Inflammatory macrophage (primary cell): ENCODE measurements around the gene ZNF684.
"Not testable (repeated sequence)": the region's sequence is repeated elsewhere in the genome, so short reads cannot be mapped to it uniquely, and the experiment has no call there.

Experiments
- DNase-seq, 2 donors: peaks; one replicate each; pipeline ENCODE4 v3.0.0-alpha.2; 2020 to 2022
- total RNA-seq, 18 experiments: gene quantifications; one replicate each; lab custom pipeline; 2026; ENCODE audit warnings: mixed read lengths in 6 of 18, inconsistent platforms in 2 of 18; lab: John Stamatoyannopoulos, UW

The ZNF684 gene
- total RNA-seq = 3.1 to 9.3 (median 6.6) reads per million in 18 experiments

DNA sequence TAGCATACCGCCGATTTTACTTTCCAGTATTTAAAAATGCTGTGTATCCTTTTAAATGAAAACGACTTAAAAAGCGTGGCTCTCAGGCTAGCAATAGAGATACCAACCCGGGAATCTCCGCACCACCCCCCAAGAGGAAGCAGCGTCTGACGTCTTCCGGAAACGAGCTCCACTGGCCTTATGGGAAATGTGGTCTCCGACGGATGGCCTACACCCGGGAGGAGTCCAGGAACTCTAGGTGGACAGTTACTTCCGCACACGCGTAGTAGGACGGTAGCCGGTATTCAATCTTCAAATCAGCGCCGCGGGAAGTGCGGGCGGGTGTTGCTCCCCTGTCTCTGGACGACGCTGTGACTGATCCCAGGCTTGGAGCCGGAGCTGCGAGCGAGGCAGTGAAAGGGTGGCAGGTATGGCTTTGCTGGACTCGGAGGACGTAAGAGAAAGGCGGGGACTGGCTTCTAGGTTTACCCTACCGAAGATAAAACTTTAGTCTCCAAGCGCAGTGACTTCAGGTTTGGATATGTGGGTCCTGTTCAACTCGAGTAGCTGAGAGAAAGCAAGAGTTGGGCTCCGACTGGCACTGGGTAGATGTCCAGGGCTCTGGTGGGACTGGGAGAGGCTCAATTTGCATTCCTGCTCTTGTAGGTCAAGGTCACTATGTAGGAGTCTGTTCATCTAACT, at the start of gene ZNF684:
Gene ZNF684, plus strand, starts transcription at position 257 of the 681 bp plus-strand sequence. CDS start 1,530 bp downstream, outside the sequence.
- peak; percentile 95 to 97 for DNase-seq

DNA sequence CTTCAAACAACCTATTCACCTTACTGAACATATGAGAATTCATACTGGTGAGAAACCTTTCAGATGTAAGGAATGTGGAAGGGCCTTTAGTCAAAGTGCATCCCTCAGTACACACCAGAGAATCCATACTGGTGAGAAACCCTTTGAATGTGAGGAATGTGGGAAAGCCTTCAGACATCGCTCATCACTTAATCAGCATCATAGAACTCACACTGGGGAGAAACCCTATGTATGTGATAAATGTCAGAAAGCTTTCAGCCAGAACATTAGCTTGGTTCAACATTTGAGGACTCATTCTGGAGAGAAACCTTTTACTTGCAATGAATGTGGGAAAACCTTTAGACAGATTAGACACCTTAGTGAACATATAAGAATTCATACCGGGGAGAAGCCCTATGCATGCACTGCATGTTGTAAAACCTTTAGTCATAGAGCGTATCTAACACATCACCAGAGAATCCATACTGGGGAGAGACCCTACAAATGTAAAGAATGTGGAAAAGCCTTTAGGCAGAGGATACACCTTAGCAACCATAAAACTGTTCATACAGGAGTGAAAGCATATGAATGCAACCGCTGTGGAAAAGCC, 36.0 kb upstream of the ZNF684 start:
- no peak for DNase-seq

DNA sequence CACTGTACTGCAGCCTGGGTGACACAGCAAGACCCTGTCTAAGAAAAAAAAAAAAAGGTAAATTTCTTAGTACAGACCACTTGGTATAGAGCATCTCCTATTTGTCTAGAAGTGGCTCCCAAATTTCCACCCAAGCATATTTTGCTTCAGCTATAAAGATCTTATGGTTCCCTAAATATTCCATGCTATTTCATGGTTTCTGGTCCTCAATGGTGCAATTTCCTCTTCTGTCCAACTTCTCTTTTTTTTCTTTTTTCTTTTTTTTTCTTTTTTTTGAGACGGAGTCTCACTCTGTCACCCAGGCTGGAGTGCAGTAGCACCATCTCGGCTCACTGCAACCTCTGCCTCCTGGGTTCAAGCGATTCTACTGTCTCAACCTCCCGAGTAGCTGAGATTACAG, 28.8 kb upstream of the ZNF684 start:
- DNase-seq = peak; percentile 23 to 46

DNA sequence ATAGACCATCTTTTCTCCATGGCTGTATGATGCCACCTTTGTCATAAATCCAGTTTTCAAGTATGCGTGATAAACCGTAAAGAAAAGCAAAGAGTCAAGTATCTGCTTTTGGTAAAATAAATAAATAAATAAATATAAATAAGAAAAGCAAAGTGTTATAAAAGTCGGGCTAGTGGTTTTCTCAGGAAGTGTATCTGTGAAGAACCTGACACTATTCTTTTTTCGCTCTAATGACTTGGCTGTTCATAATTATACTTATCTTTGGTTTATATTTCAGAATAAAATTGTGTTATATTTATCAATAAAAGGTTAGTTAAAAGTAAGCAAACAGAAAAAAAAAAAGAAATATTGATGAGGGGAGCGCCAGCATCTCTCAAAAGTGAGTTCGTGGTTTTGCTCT, 23.5 kb upstream of the ZNF684 start:
- no peak for DNase-seq

DNA sequence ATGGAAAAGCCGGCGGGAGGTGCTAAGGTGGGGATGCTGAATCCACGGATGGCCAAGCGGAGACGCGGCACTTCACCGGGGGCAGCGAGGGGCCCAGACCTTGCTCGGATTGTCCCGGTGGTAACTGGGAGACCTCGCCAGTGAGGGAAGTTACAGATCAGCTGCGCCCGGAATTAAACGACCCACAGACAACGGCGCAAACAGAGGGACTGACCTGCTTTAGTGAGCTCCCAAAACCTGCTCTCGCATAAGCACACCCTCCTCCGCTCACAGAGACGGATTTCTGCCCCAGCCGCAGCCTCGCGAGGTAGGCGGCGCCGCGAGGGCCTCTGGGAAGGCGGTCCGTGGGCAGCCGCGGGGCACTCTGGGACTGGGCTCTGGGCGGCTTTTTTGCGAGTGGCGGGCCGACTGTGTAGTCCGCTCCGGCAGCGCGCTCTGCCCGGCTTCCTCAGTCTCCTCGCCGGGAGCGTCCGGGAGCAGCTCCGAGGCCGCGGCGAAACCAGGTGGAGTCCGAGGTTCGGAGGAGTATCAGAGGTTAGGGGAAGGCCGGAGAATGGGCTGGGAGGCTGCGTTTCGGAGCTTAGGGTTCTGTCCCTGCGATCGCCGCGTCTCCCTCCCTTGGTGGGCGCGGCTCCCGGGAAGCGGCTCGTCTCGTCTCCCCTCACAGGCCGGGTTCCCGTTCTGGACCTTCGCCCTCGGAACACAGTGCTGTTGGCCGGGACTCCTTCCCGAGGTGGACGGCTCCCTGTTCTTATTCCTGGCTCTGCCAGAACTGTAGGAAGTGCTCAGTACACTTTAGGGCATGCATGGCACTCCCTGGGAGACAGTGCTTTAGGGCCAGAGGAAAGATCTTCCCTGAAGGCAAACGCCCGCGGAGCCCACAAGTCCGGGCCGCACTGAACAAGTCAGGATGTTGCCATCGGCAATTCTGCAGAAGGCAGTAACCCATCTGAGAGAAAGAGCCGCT, 22.8 kb upstream of the ZNF684 start, which contains the start of gene EXO5:
Gene EXO5, plus strand, starts transcription at position 393 of the 967 bp plus-strand sequence. CDS start 5,778 bp downstream, outside the sequence.
- DNase-seq = peak; percentile 79 to 85

DNA sequence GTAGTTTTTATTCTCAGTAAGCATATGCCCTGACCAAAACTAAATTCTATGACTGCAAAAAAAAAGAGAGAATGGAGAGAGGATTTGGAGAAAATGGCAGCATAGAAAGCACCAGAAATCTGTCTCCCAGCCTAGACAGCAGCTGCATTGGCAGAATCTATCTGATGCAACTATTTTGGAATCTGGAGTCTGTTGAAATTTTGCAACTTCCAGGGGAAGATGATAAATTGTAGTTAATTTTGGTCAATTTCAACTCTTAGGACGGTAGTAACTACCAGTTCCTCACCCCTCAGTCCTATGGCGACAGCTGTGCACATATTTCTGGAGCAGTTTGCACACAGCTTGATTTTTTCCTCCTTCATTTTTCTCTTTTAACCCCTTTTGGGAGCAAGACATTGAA, 11.9 kb upstream of the ZNF684 start:
- no peak for DNase-seq

DNA sequence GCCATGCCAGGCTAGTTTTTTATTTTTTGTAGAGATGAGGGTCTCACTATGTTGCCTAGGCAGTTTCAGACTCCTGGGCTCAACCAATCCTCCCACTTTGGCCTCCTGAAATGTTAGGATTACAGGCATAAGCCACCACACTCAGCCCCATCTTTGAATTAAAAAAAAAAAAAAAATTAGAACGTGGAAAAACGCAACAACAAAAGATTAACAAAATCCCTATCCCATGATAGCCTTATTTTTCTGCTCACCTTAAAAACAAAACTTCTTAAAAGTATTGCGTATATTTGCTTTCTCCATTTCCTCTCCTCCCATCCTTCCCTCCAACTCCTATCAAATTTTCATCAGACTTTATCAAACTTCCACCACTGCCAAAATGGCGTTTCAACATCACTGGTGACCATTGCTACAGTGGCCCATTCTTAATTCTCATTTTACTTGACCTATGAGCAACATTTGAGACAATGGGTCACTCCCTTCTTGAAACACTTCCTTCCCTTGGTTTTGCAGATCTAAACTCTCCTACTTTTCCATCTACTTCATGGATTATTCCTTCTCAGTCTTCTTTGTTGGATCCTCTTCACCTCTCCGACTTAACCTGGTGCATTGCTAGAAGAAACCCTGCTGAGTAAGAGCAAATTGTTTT, 579 bp upstream of the ZNF684 start:
- peak; percentile 23 to 55 for DNase-seq

DNA sequence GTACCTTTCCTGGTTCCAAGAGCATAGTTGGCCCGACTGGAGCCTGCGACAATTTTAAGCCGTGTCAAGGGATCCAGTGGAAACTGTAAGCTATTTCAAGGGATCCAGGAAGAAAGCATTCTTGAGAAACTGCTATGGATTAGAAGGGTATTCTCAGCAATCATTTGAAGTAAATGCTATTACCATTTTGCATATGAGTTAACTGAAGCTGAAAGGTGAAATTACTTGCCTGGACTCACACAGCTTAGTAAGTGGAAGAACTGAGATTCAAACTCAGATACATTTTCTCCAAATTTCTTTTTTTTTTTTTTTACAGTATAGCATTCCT, 589 bp downstream of the ZNF684 start:
- DNase-seq = no peak

DNA sequence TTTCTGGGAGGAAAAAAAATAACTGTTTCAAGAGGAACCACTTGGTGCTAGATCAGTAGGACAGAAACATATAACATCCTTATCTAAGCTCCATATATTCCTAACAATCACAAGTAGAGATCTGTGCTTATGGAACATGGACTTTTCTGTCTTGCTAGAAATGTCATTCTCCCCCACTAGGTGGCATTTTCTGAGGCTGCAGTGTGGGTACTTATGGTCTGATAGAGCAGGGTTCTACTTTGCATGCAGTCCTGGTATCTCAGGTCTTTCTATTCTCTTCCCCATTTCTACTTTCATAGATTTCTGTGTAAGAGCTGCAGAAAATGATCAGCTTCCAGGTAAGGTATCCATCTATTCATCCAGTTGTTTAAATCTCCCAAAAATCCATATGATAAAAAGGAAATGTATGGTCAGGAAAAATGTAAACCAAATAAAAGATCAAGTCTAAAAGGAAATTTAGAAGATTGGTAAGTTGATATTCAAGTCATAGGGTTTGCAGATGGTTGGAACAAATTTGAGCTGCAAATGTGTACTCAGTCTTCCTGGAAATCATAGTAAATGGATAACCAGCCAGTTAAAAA, 1.5 kb downstream of the ZNF684 start:
- DNase-seq = peak; percentile 61 to 63

DNA sequence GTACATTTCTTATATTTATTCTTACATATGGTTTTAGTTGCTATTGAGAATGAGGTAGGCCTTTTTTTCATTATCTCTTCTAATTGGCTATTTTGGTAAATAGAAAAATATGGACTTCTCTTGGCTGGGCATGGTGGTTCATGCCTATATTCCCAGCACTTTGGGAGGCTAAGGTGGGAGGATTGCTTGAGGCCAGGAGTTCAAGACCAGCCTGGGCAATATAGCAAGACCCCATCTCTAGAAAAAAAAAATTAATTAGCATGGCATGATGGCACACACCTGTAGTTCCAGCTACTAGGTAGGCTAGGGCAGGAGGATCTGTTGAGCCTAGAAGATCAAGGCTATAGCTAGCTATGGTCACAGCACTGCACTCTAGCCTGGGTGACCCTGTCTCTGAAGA, 3.2 kb downstream of the ZNF684 start:
- DNase-seq = no peak

DNA sequence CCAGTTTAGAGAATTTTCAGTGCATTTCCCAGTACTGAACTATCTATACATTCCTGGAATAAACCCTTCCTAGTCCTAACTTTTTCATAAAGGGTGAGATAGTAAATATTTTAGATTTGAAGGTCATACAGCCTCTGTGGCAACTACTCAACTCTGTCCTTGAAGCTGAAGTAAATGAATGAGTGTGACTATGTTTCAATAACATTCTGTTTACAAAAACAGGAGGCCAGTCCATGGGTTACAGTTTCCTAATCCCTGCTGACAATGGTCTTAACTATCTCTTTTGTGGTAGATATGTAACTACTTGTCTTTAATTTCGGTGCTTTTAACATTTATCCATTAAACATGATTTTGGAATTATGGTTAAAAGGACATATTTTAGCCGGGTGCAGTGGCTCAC, 4.3 kb downstream of the ZNF684 start:
- DNase-seq = no peak

DNA sequence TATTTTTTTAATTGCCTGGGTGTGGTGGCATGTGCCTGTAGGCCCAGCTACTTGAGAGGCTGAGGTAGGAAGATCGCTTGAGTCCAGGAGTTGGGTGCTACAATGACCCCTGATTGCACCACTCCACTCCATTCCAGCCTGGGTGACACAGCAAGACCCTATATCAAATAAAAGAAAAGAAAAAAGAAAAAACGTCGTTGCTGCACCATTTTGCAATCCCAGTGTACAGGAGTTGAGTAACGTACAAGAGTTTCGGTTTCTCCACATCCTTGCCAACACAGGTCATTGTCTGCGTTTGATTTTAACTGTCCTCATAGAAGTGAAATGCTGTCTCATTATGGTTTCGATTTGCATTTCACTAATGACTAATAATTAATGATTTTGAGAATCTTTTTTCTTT, 7.9 kb downstream of the ZNF684 start:
- DNase-seq = peak; percentile 30 to 44

DNA sequence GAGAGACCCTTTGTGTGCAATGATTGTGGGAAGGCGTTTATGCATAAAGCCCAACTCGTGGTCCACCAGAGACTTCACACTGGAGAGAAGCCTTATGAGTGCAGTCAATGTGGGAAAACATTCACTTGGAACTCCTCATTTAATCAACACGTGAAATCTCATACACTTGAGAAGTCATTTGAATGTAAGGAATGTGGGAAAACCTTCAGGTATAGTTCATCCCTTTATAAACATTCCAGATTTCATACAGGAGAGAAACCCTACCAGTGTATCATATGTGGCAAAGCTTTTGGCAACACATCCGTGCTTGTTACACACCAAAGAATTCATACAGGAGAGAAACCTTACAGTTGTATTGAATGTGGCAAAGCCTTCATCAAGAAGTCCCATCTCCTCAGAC, 15.5 kb downstream of the ZNF684 start:
- DNase-seq = no peak

DNA sequence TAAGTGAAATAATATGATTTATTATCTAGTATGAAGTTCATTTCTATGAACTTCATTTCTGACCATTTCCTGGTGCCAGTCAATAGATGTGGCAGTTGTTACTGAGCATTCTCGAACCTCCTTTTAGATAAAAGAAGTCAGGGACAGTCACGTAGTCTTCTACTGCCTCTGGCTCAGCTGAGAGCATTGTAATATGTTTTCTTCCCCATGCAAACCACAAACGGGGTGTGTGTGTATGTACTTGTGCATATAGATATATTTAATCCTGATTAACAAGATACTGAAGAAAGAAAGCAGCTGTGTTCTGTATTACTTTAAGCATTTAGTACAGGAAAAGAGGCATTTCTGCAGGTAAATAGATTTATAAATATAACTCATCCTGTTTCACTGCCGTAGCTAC, 21.6 kb downstream of the ZNF684 start:
- DNase-seq = no peak

DNA sequence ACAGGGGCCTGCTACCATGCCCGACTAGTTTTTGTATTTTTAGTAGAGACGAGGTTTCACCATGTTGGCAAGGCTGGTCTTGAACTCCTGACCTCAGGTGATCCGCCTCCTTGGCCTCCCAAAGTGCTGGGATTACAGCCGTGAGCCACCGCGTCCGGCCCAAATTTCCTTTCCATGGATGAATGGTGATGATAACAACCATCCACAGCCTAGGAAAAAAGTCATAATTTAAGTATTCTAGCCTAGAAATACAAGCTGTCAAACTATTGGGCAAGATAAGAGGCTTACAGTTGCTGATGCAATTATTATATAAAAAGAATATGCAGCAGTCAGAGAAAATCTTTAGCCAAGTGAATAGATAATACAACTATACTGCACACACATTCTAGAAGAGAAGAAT, 23.4 kb downstream of the ZNF684 start:
- not testable (repeated sequence) for DNase-seq

DNA sequence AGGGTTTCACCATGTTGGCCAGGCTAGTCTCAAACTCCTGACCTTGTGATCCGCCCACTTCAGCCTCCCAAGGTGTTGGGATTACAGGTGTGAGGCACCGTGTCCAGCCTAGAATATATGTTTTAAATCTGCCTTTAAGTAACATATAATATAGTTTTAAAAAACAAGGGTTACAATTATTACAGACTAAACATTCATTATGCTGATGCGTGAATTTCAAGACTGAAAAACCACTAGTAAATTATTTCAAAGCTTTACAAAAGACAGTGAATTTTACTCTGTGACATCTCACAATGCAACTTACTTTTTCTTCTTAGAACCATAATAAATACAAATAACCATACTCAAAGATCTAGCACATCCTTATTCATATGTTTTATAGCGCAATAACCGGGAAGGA, 24.7 kb downstream of the ZNF684 start:
- no peak for DNase-seq

DNA sequence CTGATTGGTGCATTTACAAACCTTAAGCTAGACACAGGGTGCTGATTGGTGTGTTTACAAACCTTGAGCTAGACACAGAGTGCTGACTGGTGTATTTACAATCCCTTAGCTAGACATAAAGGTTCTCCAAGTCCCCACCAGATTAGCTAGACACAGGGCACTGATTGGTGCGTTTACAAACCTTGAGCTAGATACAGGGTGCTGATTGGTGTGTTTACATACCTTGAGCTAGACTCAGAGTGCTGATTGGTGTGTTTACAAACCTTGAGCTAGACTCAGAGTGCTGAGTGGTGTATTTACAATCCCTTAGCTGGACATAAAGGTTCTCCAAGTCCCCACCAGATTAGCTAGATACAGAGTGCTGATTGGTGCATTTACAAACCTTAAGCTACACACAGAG, 26.8 kb downstream of the ZNF684 start:
- not testable (repeated sequence) for DNase-seq

DNA sequence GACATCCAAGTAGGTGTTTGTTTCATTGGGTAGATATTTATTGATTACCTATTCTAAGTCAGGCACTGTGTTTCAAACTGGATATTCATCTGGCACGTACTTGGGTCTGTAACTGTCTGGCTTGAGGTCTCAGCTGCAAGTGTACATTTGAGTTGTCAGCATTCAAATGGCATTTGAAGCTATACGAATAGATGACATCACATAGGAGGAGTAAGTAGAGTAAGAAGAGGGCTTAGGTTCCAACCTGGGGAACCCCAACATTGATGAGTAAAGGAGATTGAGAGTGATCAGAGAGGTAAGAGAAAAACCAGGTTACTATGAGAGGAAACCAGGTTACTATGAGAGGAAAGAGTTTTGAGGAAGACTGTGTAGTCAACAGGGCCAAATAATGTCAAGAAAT, 30.7 kb downstream of the ZNF684 start:
- DNase-seq = no peak

DNA sequence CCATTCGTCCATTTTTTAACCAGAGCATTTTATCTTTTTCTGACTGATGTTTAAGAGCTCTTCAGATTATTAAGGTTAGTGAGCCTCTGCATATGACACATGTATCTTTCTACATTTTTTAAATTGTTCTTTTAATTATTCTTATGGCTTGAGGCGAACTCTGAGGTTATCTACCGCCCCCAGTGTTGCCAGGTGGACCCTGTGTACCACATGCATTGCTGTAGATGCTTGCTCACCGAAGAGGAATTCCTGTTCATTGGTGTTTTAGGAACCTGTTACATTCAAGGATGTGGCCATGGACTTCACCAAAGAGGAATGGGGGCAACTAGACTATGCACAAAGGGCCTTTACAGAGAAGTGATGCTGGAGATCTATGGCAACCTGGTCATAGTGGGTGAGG, 31.8 kb downstream of the ZNF684 start:
- no peak for DNase-seq

DNA sequence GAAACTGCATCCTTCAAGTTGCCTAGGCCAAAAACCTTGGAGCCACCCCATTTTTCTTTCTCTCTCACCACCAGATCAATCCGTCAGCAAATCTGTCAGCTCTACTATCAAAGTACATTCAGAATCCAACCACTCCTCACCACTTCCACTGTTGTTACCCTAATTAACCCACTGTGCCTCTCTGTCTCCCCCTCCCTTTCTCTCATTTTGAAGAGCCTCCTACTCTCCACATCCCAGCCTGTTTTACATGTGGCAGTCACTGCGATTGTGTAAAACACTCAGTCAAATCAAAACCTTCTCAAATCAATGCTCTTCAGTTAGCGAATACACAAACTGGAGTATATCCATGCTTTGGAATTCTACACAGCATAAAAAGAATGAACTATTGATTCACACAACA, 33.1 kb downstream of the ZNF684 start:
- no peak for DNase-seq

DNA sequence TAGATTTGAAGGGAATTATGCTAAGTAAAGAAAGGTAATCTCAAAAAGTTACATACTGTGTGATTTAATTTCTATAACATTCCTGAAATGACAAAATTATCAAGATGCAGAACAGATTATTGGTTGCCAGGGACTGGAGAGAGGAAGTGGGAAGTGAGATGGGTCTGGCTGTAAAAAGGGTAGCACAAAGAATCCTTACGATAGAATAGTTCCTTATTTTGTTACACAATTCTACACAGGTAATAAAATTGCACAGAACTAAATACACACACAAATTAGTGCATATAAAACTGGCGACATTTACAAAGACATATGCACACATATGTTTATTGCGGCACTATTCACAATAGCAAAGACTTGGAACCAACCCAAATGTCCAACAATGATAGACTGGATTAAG, 33.5 kb downstream of the ZNF684 start:
- no peak for DNase-seq

DNA sequence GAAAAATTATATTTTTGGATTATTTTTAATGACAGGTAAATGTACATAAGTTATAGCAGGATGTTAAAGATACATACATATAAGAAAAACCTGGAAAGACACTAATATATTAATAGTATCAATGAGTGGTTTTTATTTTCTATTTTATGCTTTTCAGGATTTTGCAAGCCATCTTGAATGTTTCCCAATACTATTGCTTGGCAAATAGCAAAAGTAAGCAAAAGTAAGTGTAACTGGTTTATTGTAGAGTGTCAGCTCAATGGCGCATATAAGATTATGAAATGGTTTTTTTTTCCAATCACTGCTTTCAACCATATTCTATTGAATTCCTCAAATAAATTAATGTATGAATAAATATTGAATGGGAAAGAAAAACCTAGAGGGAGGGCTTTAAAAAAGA, 36.4 kb downstream of the ZNF684 start:
- DNase-seq = peak; percentile 3 to 37
